ENCODE measurements around the gene POLR2L. TPM values are rescaled to one million over a fixed set of nuclear protein-coding genes. Genes with fewer than 3 reads are reported as not detected.

Gene POLR2L
- total and polyA plus RNA-seq, 2 of the 13 experiments (the other 11 are each of a cell fraction or from before 2014, with no cell fraction given), result 104 to 114 TPM

- TF ChIP-seq, protein P1, sequence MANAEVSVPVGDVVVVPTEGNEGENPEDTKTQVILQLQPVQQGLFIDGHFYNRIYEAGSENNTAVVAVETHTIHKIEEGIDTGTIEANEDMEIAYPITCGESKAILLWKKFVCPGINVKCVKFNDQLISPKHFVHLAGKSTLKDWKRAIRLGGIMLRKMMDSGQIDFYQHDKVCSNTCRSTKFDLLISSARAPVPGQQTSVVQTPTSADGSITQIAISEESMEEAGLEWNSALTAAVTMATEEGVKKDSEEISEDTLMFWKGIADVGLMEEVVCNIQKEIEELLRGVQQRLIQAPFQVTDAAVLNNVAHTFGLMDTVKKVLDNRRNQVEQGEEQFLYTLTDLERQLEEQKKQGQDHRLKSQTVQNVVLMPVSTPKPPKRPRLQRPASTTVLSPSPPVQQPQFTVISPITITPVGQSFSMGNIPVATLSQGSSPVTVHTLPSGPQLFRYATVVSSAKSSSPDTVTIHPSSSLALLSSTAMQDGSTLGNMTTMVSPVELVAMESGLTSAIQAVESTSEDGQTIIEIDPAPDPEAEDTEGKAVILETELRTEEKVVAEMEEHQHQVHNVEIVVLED (CRISPR knock-in tag; IDR thresholded peaks at IDR 0.05; ENCODE audit: borderline replicate concordance), result no peak; the same call in 1 of the 2 replicates
- TF ChIP-seq ZBED4 (CRISPR knock-in tag; IDR thresholded peaks at IDR 0.05; ENCODE audit: borderline replicate concordance) (peak; percentile 76), CBX5 (CRISPR knock-in tag; IDR thresholded peaks at IDR 0.05; ENCODE audit: borderline replicate concordance) (no peak), ZNF317 (CRISPR knock-in tag; IDR thresholded peaks at IDR 0.05) (no peak), PBX3 (CRISPR knock-in tag; IDR thresholded peaks at IDR 0.05; ENCODE audit: borderline replicate concordance) (0 out of 2 replicates have a peak, but pooled peaks have one; percentile 40), TOE1 (CRISPR knock-in tag; IDR thresholded peaks at IDR 0.05) (no peak), TP53 (CRISPR knock-in tag; conservative IDR thresholded peaks at IDR 0.05) (no peak; the same call in 1 of the 2 replicates), CREBL2 (CRISPR knock-in tag; IDR thresholded peaks at IDR 0.05; ENCODE audit: borderline replicate concordance) (peak; percentile 54; the same call in 1 of the 2 replicates), TAF1 (CRISPR knock-in tag; IDR thresholded peaks at IDR 0.05) (peak; percentile 91), XBP1 (CRISPR knock-in tag; IDR thresholded peaks at IDR 0.05) (no peak), ZNF101 (CRISPR knock-in tag; IDR thresholded peaks at IDR 0.05; ENCODE audit: borderline replicate concordance, low read depth) (no peak), ZNF615 (CRISPR knock-in tag; IDR thresholded peaks at IDR 0.05; ENCODE audit: borderline replicate concordance) (no peak), NPAS2 (CRISPR knock-in tag; IDR thresholded peaks at IDR 0.05; ENCODE audit: borderline replicate concordance) (no peak)
- TF ChIP-seq, protein P2, sequence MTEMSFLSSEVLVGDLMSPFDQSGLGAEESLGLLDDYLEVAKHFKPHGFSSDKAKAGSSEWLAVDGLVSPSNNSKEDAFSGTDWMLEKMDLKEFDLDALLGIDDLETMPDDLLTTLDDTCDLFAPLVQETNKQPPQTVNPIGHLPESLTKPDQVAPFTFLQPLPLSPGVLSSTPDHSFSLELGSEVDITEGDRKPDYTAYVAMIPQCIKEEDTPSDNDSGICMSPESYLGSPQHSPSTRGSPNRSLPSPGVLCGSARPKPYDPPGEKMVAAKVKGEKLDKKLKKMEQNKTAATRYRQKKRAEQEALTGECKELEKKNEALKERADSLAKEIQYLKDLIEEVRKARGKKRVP (CRISPR knock-in tag; IDR thresholded peaks at IDR 0.05), result peak in 1 of 2 experiments; percentile 53; a peak in 2 of 4 replicates
- TF ChIP-seq, protein P3, sequence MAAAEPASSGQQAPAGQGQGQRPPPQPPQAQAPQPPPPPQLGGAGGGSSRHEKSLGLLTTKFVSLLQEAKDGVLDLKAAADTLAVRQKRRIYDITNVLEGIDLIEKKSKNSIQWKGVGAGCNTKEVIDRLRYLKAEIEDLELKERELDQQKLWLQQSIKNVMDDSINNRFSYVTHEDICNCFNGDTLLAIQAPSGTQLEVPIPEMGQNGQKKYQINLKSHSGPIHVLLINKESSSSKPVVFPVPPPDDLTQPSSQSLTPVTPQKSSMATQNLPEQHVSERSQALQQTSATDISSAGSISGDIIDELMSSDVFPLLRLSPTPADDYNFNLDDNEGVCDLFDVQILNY (CRISPR knock-in tag; conservative IDR thresholded peaks at IDR 0.05), result peak; percentile 77
- TF ChIP-seq, protein P4, sequence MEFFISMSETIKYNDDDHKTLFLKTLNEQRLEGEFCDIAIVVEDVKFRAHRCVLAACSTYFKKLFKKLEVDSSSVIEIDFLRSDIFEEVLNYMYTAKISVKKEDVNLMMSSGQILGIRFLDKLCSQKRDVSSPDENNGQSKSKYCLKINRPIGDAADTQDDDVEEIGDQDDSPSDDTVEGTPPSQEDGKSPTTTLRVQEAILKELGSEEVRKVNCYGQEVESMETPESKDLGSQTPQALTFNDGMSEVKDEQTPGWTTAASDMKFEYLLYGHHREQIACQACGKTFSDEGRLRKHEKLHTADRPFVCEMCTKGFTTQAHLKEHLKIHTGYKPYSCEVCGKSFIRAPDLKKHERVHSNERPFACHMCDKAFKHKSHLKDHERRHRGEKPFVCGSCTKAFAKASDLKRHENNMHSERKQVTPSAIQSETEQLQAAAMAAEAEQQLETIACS (CRISPR knock-in tag; IDR thresholded peaks at IDR 0.05), result peak; percentile 73
These were observed at the start of gene POLR2L, which contains the start of gene TSPAN4 (continued) for GRCh38 chr11:842370-843002.
